Neural progenitor cell (in vitro differentiated cells): Measurements from ENCODE around the gene SLC41A3. TPM values are rescaled to one million over a fixed set of nuclear protein-coding genes. Genes with fewer than 3 reads are reported as not detected.

ENCODE experiments used
- DNase-seq: peaks from one replicate; pipeline ENCODE4 v3.0.0-alpha.2; 2016; ENCODE audit warnings: low spot score
- H2AFZ ChIP-seq: fragments of 200-600 bp; sonication (generic); replicated peaks from 2 replicates; pipeline ENCODE4 v1.6.1; 2016; ENCODE audit warnings: antibody characterized with exemption
- H3F3A ChIP-seq: fragments of 200-600 bp; sonication (generic); 2 replicates; pipeline ENCODE4 v1.6.1; 2016; ENCODE audit warnings: antibody characterized with exemption, low read depth
- H3K27ac ChIP-seq: fragments of 200-600 bp; sonication (generic); 2 replicates; pipeline ENCODE4 v1.5.1; 2016; ENCODE audit warnings: mild to moderate bottlenecking
- H3K27me3 ChIP-seq: fragments of 200-600 bp; sonication (generic); 2 replicates; pipeline ENCODE4 v1.6.1; 2016; ENCODE audit warnings: mild to moderate bottlenecking, moderate library complexity
- H3K36me3 ChIP-seq: fragments of 200-600 bp; sonication (generic); 2 replicates; pipeline ENCODE4 v1.5.1; 2016
- H3K4me1 ChIP-seq: fragments of 200-600 bp; sonication (generic); 2 replicates; pipeline ENCODE4 v1.6.1; 2016; ENCODE audit warnings: mixed run types
- H3K4me2 ChIP-seq: fragments of 200-600 bp; sonication (generic); 2 replicates; pipeline ENCODE4 v1.6.1; 2016
- H3K4me3 ChIP-seq: fragments of 200-600 bp; sonication (generic); 2 replicates; pipeline ENCODE4 v1.5.1; 2016
- H3K79me2 ChIP-seq: fragments of 200-600 bp; sonication (generic); 2 replicates; pipeline ENCODE4 v1.6.1; 2016; ENCODE audit warnings: low read depth
- H3K9ac ChIP-seq: fragments of 200-600 bp; sonication (generic); 2 replicates; pipeline ENCODE4 v1.6.1; 2016
- H3K9me3 ChIP-seq: fragments of 200-600 bp; sonication (generic); 2 replicates; pipeline ENCODE4 v1.5.1; 2016; ENCODE audit warnings: low read depth
- H4K20me1 ChIP-seq: fragments of 200-600 bp; sonication (generic); 2 replicates; pipeline ENCODE4 v1.6.1; 2016; ENCODE audit warnings: low read depth
- H3K27ac Mint-ChIP-seq: 3 replicates; pipeline ENCODE4 v1.8.0; 2021; ENCODE audit warnings: mixed read lengths
- H3K27me3 Mint-ChIP-seq: 2 replicates; pipeline ENCODE4 v1.8.0; 2022; ENCODE audit warnings: low read depth, mild to moderate bottlenecking, inconsistent platforms, moderate library complexity, mixed read lengths; ENCODE audit not compliant: insufficient read depth
- H3K36me3 Mint-ChIP-seq: 3 replicates; pipeline ENCODE4 v1.8.0; 2021; ENCODE audit warnings: mixed read lengths
- H3K4me1 Mint-ChIP-seq: 3 replicates; pipeline ENCODE4 v1.8.0; 2021; ENCODE audit warnings: mixed read lengths
- H3K4me3 Mint-ChIP-seq: 3 replicates; pipeline ENCODE4 v1.8.0; 2021; ENCODE audit warnings: mild to moderate bottlenecking, moderate library complexity, mixed read lengths
- H3K9me3 Mint-ChIP-seq: 3 replicates; pipeline ENCODE4 v1.8.0; 2020; ENCODE audit warnings: mixed read lengths
- CTCF ChIP-seq: fragments of 200-600 bp; sonication (generic); IDR thresholded peaks from 2 replicates; pipeline ENCODE4 v1.5.1; 2017; ENCODE audit warnings: antibody characterized with exemption, mild to moderate bottlenecking
- EZH2 ChIP-seq: fragments of 200-600 bp; sonication (generic); IDR thresholded peaks from 2 replicates; pipeline ENCODE4 v1.6.1; 2017; ENCODE audit warnings: antibody characterized with exemption, mild to moderate bottlenecking, moderate library complexity
- EZH2phosphoT487 ChIP-seq: fragments of 200-600 bp; sonication (generic); IDR thresholded peaks from 2 replicates; pipeline ENCODE4 v1.6.1; 2017; ENCODE audit warnings: antibody characterized with exemption
- total RNA-seq: library from RNA; depleted of rRNA; stranded (reverse); fragments of >200 nt; gene quantifications from 2 replicates; pipeline ENCODE4 v1.2.3, GENCODE V29; 2015; ENCODE audit warnings: low replicate concordance

Gene SLC41A3
- total RNA-seq, 1 donor from 2014 or later: 24.9 TPM

GRCh38 chr3:126014252-126014651 is 69.7 kb downstream of the SLC41A3 start:
- H3K4me1 ChIP-seq: peaks cover 12% of the 10 kb centered on the region
- H3K4me3 ChIP-seq: no peak overlapping the region
- no peaks in the 10 kb centered on the region for H4K20me1 ChIP-seq
- Mint-ChIP-seq H3K4me1 (peaks cover 22% of the 10 kb centered on the region), H3K4me3 (no peak overlapping the region), H3K27me3 (peaks cover 3% of the 10 kb centered on the region), H3K27ac (peak overlapping the region; percentile 42), H3K9me3 (no peaks in the 10 kb centered on the region), H3K36me3 (peaks cover 15% of the 10 kb centered on the region)
- TF ChIP-seq EZH2phosphoT487 (no peak), EZH2 (no peak), CTCF (no peak)
- no peak overlapping the region for H3K9ac ChIP-seq
- no peaks in the 10 kb centered on the region for H3K79me2 ChIP-seq
- no peaks in the 10 kb centered on the region for H3K27me3 ChIP-seq
- H3K4me2 ChIP-seq: no peak overlapping the region
- H3K27ac ChIP-seq: no peak overlapping the region
- no peak for DNase-seq
- no peaks in the 10 kb centered on the region for H3F3A ChIP-seq
- H3K36me3 ChIP-seq: no peaks in the 10 kb centered on the region
- no peak overlapping the region for H2AFZ ChIP-seq
- no peaks in the 10 kb centered on the region for H3K9me3 ChIP-seq

GRCh38 chr3:126013751-126014156 is 70.2 kb downstream of the SLC41A3 start:
- H3K4me3 ChIP-seq: no peak overlapping the region
- H4K20me1 ChIP-seq: no peaks in the 10 kb centered on the region
- peak; percentile 45 for DNase-seq
- no peak overlapping the region for H2AFZ ChIP-seq
- H3K4me2 ChIP-seq: no peak overlapping the region
- no peaks in the 10 kb centered on the region for H3K9me3 Mint-ChIP-seq
- no peak overlapping the region for H3K27ac Mint-ChIP-seq
- peaks cover 14% of the 10 kb centered on the region for H3K36me3 Mint-ChIP-seq
- H3K27me3 Mint-ChIP-seq: peaks cover 3% of the 10 kb centered on the region
- peaks cover 12% of the 10 kb centered on the region for H3K4me1 ChIP-seq
- H3K4me3 Mint-ChIP-seq: no peak overlapping the region
- H3K36me3 ChIP-seq: no peaks in the 10 kb centered on the region
- no peaks in the 10 kb centered on the region for H3K9me3 ChIP-seq
- H3K27me3 ChIP-seq: no peaks in the 10 kb centered on the region
- H3K9ac ChIP-seq: no peak overlapping the region
- no peaks in the 10 kb centered on the region for H3F3A ChIP-seq
- TF ChIP-seq EZH2 (no peak), EZH2phosphoT487 (no peak)
- no peaks in the 10 kb centered on the region for H3K79me2 ChIP-seq
- H3K4me1 Mint-ChIP-seq: peaks cover 21% of the 10 kb centered on the region
- H3K27ac ChIP-seq: no peak overlapping the region

GRCh38 chr3:126009181-126009580 is 74.7 kb downstream of the SLC41A3 start:
- Histone ChIP-seq H3K4me3 (no peak overlapping the region), H3K27me3 (no peaks in the 10 kb centered on the region), H3K9ac (no peak overlapping the region), H3K4me2 (no peak overlapping the region), H3K9me3 (no peaks in the 10 kb centered on the region), H4K20me1 (no peaks in the 10 kb centered on the region), H3K79me2 (no peaks in the 10 kb centered on the region), H3F3A (no peaks in the 10 kb centered on the region), H3K27ac (no peak overlapping the region), H3K36me3 (no peaks in the 10 kb centered on the region), H2AFZ (no peak overlapping the region), H3K4me1 (peaks cover 6% of the 10 kb centered on the region)
- peaks cover 4% of the 10 kb centered on the region for H3K27me3 Mint-ChIP-seq
- TF ChIP-seq CTCF (no peak), EZH2phosphoT487 (no peak), EZH2 (no peak)
- no peak for DNase-seq
- H3K4me3 Mint-ChIP-seq: no peak overlapping the region
- peaks cover 11% of the 10 kb centered on the region for H3K4me1 Mint-ChIP-seq
- no peaks in the 10 kb centered on the region for H3K9me3 Mint-ChIP-seq
- H3K36me3 Mint-ChIP-seq: peaks cover 17% of the 10 kb centered on the region
- H3K27ac Mint-ChIP-seq: no peak overlapping the region

- Histone ChIP-seq H3K9ac (no peak overlapping the region), H3K9me3 (no peaks in the 10 kb centered on the region), H3K36me3 (no peaks in the 10 kb centered on the region), H4K20me1 (no peaks in the 10 kb centered on the region), H3K27ac (no peak overlapping the region), H3K4me2 (no peak overlapping the region), H3K4me1 (no peaks in the 10 kb centered on the region), H3K79me2 (no peaks in the 10 kb centered on the region), H3F3A (no peaks in the 10 kb centered on the region), H3K4me3 (no peak overlapping the region), H3K27me3 (no peaks in the 10 kb centered on the region), H2AFZ (no peak overlapping the region)
- no peak for DNase-seq
- H3K4me3 Mint-ChIP-seq: no peak overlapping the region
- peaks cover 2% of the 10 kb centered on the region for H3K27me3 Mint-ChIP-seq
- no peaks in the 10 kb centered on the region for H3K9me3 Mint-ChIP-seq
- H3K27ac Mint-ChIP-seq: no peak overlapping the region
- peaks cover 2% of the 10 kb centered on the region for H3K4me1 Mint-ChIP-seq
- TF ChIP-seq EZH2phosphoT487 (no peak), CTCF (no peak), EZH2 (no peak)
- H3K36me3 Mint-ChIP-seq: peaks cover 15% of the 10 kb centered on the region
Observed at GRCh38 chr3:126008219-126008618, 75.7 kb downstream of the SLC41A3 start.
